Stimulated activated CD4-positive, alpha-beta T cell treated with anti-CD3 and anti-CD28 coated beads, Interleukin-2, amount 100 ng/mL, for 48 hours (primary cell): Measurements from ENCODE around the gene SF3B1.
A peak's percentile ranks its signal among the peaks of the same experiment; 100 is the strongest.
"Not testable (repeated sequence)": the region's sequence is repeated elsewhere in the genome, so short reads cannot be mapped to it uniquely, and the experiment has no call there.

Source experiments
- DNase-seq, 2 donors: peaks; one replicate each; pipeline ENCODE4 v3.0.0-alpha.2; 2020

SF3B1 gene, protein sequence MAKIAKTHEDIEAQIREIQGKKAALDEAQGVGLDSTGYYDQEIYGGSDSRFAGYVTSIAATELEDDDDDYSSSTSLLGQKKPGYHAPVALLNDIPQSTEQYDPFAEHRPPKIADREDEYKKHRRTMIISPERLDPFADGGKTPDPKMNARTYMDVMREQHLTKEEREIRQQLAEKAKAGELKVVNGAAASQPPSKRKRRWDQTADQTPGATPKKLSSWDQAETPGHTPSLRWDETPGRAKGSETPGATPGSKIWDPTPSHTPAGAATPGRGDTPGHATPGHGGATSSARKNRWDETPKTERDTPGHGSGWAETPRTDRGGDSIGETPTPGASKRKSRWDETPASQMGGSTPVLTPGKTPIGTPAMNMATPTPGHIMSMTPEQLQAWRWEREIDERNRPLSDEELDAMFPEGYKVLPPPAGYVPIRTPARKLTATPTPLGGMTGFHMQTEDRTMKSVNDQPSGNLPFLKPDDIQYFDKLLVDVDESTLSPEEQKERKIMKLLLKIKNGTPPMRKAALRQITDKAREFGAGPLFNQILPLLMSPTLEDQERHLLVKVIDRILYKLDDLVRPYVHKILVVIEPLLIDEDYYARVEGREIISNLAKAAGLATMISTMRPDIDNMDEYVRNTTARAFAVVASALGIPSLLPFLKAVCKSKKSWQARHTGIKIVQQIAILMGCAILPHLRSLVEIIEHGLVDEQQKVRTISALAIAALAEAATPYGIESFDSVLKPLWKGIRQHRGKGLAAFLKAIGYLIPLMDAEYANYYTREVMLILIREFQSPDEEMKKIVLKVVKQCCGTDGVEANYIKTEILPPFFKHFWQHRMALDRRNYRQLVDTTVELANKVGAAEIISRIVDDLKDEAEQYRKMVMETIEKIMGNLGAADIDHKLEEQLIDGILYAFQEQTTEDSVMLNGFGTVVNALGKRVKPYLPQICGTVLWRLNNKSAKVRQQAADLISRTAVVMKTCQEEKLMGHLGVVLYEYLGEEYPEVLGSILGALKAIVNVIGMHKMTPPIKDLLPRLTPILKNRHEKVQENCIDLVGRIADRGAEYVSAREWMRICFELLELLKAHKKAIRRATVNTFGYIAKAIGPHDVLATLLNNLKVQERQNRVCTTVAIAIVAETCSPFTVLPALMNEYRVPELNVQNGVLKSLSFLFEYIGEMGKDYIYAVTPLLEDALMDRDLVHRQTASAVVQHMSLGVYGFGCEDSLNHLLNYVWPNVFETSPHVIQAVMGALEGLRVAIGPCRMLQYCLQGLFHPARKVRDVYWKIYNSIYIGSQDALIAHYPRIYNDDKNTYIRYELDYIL

GRCh38 chr2:197434541-197435513, at the start of gene SF3B1:
Gene SF3B1, minus strand, starts transcription at chr2:197435028. Its CDS starts 29 bp downstream, at chr2:197434999.
- DNase-seq, result peak; percentile 96 to 98

- DNase-seq, result not testable (repeated sequence)
These were observed 49.4 kb upstream of the SF3B1 start for GRCh38 chr2:197484248-197484647.

- no peak for DNase-seq
These were observed 45.6 kb upstream of the SF3B1 start for GRCh38 chr2:197480165-197481036.

DNA sequence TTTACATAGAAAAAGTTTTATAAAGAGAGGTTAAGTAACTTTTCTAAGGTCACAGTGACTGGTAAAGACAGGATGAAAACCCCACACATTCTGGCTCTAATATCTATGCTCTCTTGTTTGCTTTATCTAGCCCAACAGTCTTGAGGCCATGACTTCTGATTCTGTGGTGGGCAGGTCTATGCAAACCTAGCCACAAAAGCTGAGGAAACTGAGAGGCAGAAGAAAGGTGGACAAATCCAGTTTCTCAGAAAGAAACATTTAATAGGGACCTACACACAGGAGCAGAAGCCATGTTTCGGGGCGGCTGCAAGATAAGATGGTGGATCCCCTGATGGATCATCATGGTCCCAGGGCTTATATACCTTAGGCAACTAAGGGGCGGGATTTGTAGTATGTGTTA, 43.0 kb upstream of the SF3B1 start:
- DNase-seq, result no peak

GRCh38 chr2:197472166-197472565, 37.3 kb upstream of the SF3B1 start:
- DNase-seq, result no peak

GRCh38 chr2:197464175-197464574, 29.3 kb upstream of the SF3B1 start:
- no peak for DNase-seq

- no peak for DNase-seq
These were observed 26.2 kb upstream of the SF3B1 start for GRCh38 chr2:197461057-197461456.

- no peak for DNase-seq
These were observed 25.8 kb upstream of the SF3B1 start for GRCh38 chr2:197460649-197461048.

- no peak for DNase-seq
These were observed 20.6 kb upstream of the SF3B1 start for GRCh38 chr2:197455428-197455827.

DNA sequence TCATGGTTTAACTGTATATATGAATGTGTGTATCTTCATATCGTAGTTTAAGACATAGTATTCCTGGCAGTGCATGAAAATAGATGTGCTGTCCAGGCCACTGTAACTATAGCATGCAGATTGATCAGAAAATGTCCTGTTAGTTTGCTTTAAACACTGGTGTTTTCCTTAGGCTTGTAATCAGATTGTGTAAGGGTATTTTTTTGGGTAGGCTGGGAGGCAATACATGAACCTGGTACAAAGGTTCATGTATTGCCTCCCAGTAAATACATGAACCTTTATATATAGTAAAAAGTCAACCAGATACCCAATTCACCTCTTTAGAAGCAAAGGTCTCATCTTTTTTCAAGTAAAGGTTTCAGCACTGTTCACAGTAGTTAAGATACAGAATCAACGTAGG, 20.1 kb upstream of the SF3B1 start:
- DNase-seq, result no peak

DNA sequence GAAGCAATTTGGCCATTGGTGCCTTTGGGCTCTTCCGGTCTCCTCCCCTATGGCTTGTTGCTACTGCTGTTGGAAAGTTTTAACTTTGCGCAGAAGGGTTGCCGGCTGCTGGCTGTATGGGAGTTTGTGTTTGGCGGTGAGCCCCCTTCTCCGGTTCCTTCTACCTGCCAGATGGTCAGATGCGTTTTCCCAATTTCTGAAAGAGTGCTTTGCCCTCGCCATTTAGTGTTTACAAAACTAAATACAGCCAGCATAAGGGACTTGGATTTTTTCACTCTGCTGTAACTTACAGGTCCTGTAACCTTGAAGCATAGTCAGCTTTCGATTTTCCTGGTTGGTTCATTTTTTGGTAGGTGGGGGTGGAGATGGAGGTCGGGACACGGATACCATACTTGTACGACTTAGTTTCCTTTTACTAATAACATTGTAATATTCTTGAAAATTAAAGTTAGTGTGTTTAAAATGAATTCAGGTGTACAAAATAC, 19.1 kb upstream of the SF3B1 start:
- DNase-seq, result no peak

GRCh38 chr2:197453123-197453913, 18.5 kb upstream of the SF3B1 start, which contains the start of gene COQ10B:
Gene COQ10B, plus strand, starts transcription at chr2:197453552. Its CDS starts 9 bp downstream, at chr2:197453561.
- peak; percentile 93 to 94 for DNase-seq

- no peak for DNase-seq
These were observed 17.9 kb upstream of the SF3B1 start for GRCh38 chr2:197452754-197453122.

DNA sequence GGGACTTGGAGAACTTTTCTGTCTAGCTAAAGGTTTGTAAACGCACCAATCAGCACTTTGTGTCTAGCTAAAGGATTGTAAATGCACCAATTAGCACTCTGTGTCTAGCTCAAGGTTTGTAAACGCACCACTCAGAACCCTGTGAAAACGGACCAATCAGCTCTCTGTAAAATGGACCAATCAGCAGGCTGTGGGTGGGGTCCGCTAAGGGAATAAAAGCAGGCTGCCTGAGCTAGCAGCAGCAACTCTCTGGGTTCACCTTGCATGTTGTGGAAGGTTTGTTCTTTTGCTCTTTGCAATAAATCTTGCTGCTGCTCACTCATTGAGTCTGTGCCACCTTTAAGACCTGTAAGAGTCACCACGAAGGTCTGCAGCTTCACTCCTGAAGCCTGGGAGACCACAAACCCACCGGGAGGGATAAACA, 16.1 kb upstream of the SF3B1 start:
- DNase-seq, result not testable (repeated sequence)

- no peak for DNase-seq
These were observed 15.6 kb upstream of the SF3B1 start for GRCh38 chr2:197450465-197450864.

DNA sequence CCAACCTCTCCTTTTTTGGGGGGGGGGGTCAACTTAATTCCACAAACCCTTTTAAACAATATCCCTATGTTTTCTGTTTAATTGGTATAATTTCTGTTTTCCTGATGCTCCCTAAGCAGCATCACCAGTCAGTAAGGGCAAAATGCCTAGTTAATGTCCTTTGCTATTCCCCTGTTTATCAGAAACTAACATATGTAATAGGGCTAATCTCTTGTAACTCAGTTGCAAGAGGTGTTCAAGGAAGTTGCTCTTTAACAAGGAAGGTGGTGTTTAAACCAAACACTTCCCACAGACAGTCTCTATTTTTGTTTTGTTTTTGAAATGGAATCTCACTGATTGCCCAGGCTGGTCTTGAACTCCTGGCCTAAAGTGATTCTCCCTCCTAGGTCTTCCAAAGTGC, 12.0 kb upstream of the SF3B1 start:
- DNase-seq, result no peak

GRCh38 chr2:197445746-197446145, 10.9 kb upstream of the SF3B1 start:
- DNase-seq, result no peak

GRCh38 chr2:197442857-197443256, 8.0 kb upstream of the SF3B1 start:
- no peak for DNase-seq

GRCh38 chr2:197437380-197437779, 2.6 kb upstream of the SF3B1 start:
- no peak for DNase-seq
